Measurements from ENCODE around the gene DOCK2. TPM values are rescaled to one million over a fixed set of nuclear protein-coding genes. Genes with fewer than 3 reads are reported as not detected.

DOCK2 gene
- total and polyA plus RNA-seq, 4 experiments from 2014 or later, result 45.8 to 223 (median 162) TPM

DNA sequence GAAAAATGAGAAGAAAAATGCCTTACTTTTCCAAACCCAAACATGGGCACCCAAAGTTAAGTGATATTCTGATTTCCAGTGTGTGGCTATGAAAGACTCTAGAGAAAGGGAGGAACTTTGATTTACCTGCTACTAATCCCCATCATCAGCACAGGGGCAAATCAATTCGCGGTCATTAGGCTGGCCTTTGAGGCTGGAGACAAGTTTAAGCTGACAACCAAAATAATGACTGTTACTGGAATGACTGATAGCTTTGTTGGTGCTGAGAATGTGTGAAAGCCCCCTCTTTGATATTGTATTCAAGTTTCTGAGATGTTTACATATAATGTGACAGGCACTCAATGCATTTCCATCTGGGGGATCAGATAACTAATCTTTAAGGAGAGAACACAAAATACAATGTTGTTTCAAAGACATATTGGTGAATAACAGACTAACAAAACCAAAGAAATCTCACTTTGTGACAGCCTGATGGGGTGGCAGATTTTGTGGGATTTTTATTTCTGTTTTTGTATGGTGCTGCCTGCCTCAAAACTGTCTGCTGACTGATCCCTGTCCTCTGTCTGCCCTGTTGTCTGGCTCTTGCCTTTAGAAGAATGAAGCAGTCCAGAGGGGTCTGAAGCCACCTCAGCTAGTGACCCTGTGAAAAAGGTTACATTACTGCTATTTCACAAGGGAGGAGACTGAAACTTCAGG, 355.9 kb downstream of the DOCK2 start:
- H3K4me1 Mint-ChIP-seq, result peaks cover 0 to 4% (median 0%) of the 10 kb centered on the region in 4 donors
- Histone ChIP-seq H3K4me3 (ENCODE audit: low read length in 2 of 2) (no peak overlapping the region), H3K36me3 (ENCODE audit: insufficient read depth, low read length) (peaks cover 36% of the 10 kb centered on the region), H3K27me3 (ENCODE audit: insufficient read depth, low read length) (no peaks in the 10 kb centered on the region), H3K9me3 (ENCODE audit: control insufficient read depth in 1 of 2, low read length in 2 of 2) (no peaks in the 10 kb centered on the region), H3K27ac (ENCODE audit: low read depth, low read length) (no peak overlapping the region), H3K4me1 (ENCODE audit: insufficient read depth, low read length) (no peaks in the 10 kb centered on the region)
- H3K9me3 Mint-ChIP-seq, result no peaks in the 10 kb centered on the region
- no peak overlapping the region for H3K4me3 Mint-ChIP-seq
- H3K36me3 Mint-ChIP-seq, result peaks cover 68 to 75% of the 10 kb centered on the region in 2 donors
- intact Hi-C loops (cut with micrococcal nuclease), result no loop called here
- H3K27ac Mint-ChIP-seq, result no peak overlapping the region
- no peaks in the 10 kb centered on the region for H3K27me3 Mint-ChIP-seq
- ChIA-PET CTCF (ENCODE audit: partially characterized antibody) (no interaction called here), POLR2A (ENCODE audit: partially characterized antibody) (no interaction called here)
- no peak for DNase-seq

DNA sequence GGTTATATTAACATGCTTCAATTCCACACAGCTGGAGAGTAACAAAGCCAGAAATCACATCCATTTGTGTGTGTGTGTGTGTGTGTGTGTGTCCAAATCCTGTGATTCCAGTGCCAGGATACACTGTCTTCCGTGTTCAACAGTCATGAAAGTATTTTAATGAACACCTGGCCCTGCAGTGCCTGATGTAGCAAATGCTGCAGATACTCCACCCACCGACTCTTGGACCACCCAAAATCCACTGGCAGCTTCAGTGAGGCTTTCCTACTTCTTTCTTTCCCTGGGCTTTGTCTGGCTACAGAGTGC, 356.4 kb downstream of the DOCK2 start:
- Histone ChIP-seq H3K4me1 (ENCODE audit: insufficient read depth, low read length) (no peaks in the 10 kb centered on the region), H3K9me3 (ENCODE audit: control insufficient read depth in 1 of 2, low read length in 2 of 2) (no peaks in the 10 kb centered on the region), H3K27me3 (ENCODE audit: insufficient read depth, low read length) (no peaks in the 10 kb centered on the region), H3K4me3 (ENCODE audit: low read length in 2 of 2) (no peak overlapping the region), H3K36me3 (ENCODE audit: insufficient read depth, low read length) (peaks cover 41% of the 10 kb centered on the region), H3K27ac (ENCODE audit: low read depth, low read length) (no peak overlapping the region)
- Mint-ChIP-seq H3K9me3 (no peaks in the 10 kb centered on the region), H3K4me1 (peaks cover 0 to 4% (median 0%) of the 10 kb centered on the region in 4 donors), H3K27me3 (no peaks in the 10 kb centered on the region), H3K27ac (peak overlapping the region in 1 of 7 donors; percentile 29), H3K4me3 (no peak overlapping the region), H3K36me3 (peaks cover 73 to 77% of the 10 kb centered on the region in 2 donors)
- intact Hi-C loops (cut with micrococcal nuclease), result no loop called here
- ChIA-PET POLR2A (ENCODE audit: partially characterized antibody) (no interaction called here), CTCF (ENCODE audit: partially characterized antibody) (no interaction called here)
- DNase-seq, result no peak

DNA sequence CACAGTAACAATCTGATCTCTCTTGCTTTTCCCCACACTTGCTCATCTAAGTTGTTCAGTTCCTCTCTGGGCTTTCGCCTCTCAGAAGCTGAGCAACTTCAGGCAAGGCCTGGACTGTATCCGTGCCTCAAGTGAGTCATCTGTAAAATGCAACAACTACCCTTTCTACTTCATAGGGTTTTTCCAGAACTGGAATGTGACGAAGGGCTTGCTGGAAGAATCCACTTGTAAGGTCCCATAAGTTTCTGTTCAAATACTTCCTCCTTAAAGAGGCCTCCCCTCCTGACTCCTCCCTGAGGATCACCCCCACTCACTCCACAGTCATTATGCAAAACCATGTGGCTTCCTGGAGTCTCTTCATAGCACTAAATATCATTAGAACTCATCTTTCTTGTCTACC, 360.7 kb downstream of the DOCK2 start:
- Mint-ChIP-seq H3K36me3 (peaks cover 81 to 86% of the 10 kb centered on the region in 2 donors), H3K4me1 (peaks cover 0 to 3% (median 0%) of the 10 kb centered on the region in 4 donors)
- POLR2A ChIA-PET (ENCODE audit: partially characterized antibody), result no interaction called here

DNA sequence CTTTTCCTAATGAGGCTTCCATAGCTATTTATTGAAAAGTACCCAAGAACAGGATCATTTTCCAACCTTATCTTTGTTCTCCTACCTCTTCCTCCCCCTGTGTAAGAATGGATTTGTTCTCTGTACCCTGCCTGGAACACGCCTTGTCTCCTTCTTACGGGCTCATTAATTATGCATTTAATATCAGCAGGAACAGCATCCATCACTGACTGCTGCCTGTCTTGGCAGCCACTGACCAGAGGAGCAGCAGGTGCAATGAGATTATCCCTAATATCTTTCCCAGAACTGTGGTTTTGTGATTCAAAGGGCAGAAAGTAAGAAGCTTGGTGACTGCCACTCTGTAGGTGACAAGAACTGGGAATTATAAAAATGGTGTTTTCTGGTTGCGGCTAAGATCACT, 362.5 kb downstream of the DOCK2 start:
- no peaks in the 10 kb centered on the region for H3K27me3 ChIP-seq (ENCODE audit: insufficient read depth, low read length)
- Mint-ChIP-seq H3K36me3 (peaks cover 76 to 84% of the 10 kb centered on the region in 2 donors), H3K9me3 (peaks cover 0 to 2% (median 0%) of the 10 kb centered on the region in 8 donors), H3K27me3 (no peaks in the 10 kb centered on the region), H3K27ac (no peak overlapping the region), H3K4me3 (no peak overlapping the region), H3K4me1 (peaks cover 0 to under 1% (median 0%) of the 10 kb centered on the region in 4 donors)
- ChIA-PET CTCF (ENCODE audit: partially characterized antibody) (no interaction called here), POLR2A (ENCODE audit: partially characterized antibody) (no interaction called here)
- H3K9me3 ChIP-seq (ENCODE audit: control insufficient read depth in 1 of 2, low read length in 2 of 2), result no peaks in the 10 kb centered on the region
- H3K36me3 ChIP-seq (ENCODE audit: insufficient read depth, low read length), result peaks cover 47% of the 10 kb centered on the region
- intact Hi-C loops (cut with micrococcal nuclease), result no loop called here
- DNase-seq, result no peak
- H3K4me1 ChIP-seq (ENCODE audit: insufficient read depth, low read length), result no peaks in the 10 kb centered on the region
- H3K27ac ChIP-seq (ENCODE audit: low read depth, low read length), result no peak overlapping the region
- H3K4me3 ChIP-seq (ENCODE audit: low read length in 2 of 2), result no peak overlapping the region

More for the DNA sequence above, 360.7 kb downstream of the DOCK2 start:
- Histone ChIP-seq H3K27ac (ENCODE audit: low read depth, low read length) (no peak overlapping the region), H3K9me3 (ENCODE audit: control insufficient read depth in 1 of 2, low read length in 2 of 2) (no peaks in the 10 kb centered on the region), H3K4me1 (ENCODE audit: insufficient read depth, low read length) (no peaks in the 10 kb centered on the region), H3K4me3 (ENCODE audit: low read length in 2 of 2) (no peak overlapping the region), H3K36me3 (ENCODE audit: insufficient read depth, low read length) (peaks cover 37% of the 10 kb centered on the region), H3K27me3 (ENCODE audit: insufficient read depth, low read length) (no peaks in the 10 kb centered on the region)
- H3K9me3 Mint-ChIP-seq, result no peaks in the 10 kb centered on the region
- intact Hi-C loops (cut with micrococcal nuclease), result no loop called here
- no peaks in the 10 kb centered on the region for H3K27me3 Mint-ChIP-seq
- DNase-seq, result no peak
- no peak overlapping the region for H3K4me3 Mint-ChIP-seq
- peak overlapping the region in 2 of 7 donors; percentile 5 to 10 for H3K27ac Mint-ChIP-seq
- CTCF ChIA-PET (ENCODE audit: partially characterized antibody), result no interaction called here

DNA sequence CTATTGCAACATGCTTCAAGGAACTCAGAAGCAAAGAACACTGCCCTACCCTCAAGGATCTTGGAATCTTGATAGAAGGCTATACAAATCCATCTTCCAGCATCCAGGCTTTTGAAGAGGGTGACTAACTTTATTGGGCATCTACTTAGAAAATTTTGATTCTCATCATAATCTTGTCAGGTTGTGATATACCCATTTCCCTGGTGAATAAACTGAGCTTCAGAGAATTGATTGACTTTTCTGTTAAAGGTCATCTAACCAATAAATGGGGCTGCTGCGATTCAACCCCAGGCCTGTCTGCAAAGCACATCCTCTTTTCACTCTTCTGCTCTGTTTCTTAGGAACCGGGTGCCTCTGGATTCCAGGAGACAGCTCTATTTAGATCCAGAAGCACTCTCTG, 363.1 kb downstream of the DOCK2 start:
- Histone ChIP-seq H3K27me3 (ENCODE audit: insufficient read depth, low read length) (no peaks in the 10 kb centered on the region), H3K27ac (ENCODE audit: low read depth, low read length) (no peak overlapping the region), H3K4me1 (ENCODE audit: insufficient read depth, low read length) (no peaks in the 10 kb centered on the region), H3K36me3 (ENCODE audit: insufficient read depth, low read length) (peaks cover 47% of the 10 kb centered on the region), H3K9me3 (ENCODE audit: control insufficient read depth in 1 of 2, low read length in 2 of 2) (no peaks in the 10 kb centered on the region), H3K4me3 (ENCODE audit: low read length in 2 of 2) (no peak overlapping the region)
- ChIA-PET POLR2A (ENCODE audit: partially characterized antibody) (no interaction called here), CTCF (ENCODE audit: partially characterized antibody) (no interaction called here)
- intact Hi-C loops (cut with micrococcal nuclease), result no loop called here
- Mint-ChIP-seq H3K4me3 (no peak overlapping the region), H3K36me3 (peaks cover 74 to 83% of the 10 kb centered on the region in 2 donors), H3K27me3 (no peaks in the 10 kb centered on the region), H3K9me3 (peaks cover 0 to 2% (median 0%) of the 10 kb centered on the region in 8 donors), H3K27ac (no peak overlapping the region), H3K4me1 (no peaks in the 10 kb centered on the region)
- DNase-seq, result no peak

DNA sequence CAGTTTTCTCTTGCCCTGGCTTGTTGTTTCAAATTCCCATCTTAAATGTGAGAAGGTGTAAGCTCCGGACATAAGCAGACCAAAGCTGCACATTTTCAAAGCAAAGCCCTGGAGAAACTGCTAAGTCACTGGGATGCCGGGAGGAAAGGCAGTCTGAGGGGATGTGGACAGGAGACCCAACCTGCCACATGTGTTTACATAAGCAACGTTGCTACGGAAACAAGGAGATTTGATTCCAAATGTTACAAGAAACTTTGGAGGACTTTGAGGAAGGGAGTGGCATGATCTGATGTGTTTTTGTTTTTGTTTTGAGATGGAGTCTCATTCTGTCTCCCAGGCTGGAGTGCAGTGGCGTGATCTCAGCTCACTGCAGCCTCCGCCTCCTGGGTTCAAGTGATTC, 368.9 kb downstream of the DOCK2 start:
- H3K4me3 Mint-ChIP-seq, result no peak overlapping the region
- H3K36me3 Mint-ChIP-seq, result peaks cover 67 to 74% of the 10 kb centered on the region in 2 donors

DNA sequence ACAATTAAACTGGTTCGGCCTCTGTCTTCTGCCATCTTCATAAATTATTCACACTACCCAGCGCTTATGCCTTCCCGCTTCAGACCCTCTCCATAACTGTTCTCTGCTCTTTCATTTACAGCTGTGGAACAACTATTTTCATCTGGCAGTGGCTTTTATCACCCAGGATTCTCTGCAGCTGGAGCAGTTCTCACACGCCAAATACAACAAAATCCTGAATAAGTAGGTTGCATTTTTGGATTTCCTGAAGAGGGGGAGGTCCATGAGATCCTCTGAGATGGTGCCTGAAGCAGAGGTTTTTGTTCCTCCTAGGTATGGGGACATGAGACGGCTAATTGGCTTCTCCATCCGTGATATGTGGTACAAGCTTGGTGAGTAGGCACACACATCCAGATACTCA, 371.3 kb downstream of the DOCK2 start:
- Mint-ChIP-seq H3K9me3 (peaks cover 0 to 2% (median 0%) of the 10 kb centered on the region in 8 donors), H3K36me3 (peaks cover 61 to 74% of the 10 kb centered on the region in 2 donors), H3K4me3 (no peak overlapping the region), H3K27me3 (no peaks in the 10 kb centered on the region), H3K4me1 (peaks cover 0 to 2% (median 0%) of the 10 kb centered on the region in 4 donors), H3K27ac (peak overlapping the region in 1 of 7 donors; percentile 9)
- intact Hi-C loops (cut with micrococcal nuclease), result no loop called here
- H3K4me1 ChIP-seq (ENCODE audit: insufficient read depth, low read length), result no peaks in the 10 kb centered on the region
- CTCF ChIA-PET (ENCODE audit: partially characterized antibody), result no interaction called here
- H3K27me3 ChIP-seq (ENCODE audit: insufficient read depth, low read length), result no peaks in the 10 kb centered on the region
- POLR2A ChIA-PET (ENCODE audit: partially characterized antibody), result no interaction called here
- H3K27ac ChIP-seq (ENCODE audit: low read depth, low read length), result no peak overlapping the region
- no peaks in the 10 kb centered on the region for H3K9me3 ChIP-seq (ENCODE audit: control insufficient read depth in 1 of 2, low read length in 2 of 2)
- DNase-seq, result no peak
- no peak overlapping the region for H3K4me3 ChIP-seq (ENCODE audit: low read length in 2 of 2)
- peaks cover 39% of the 10 kb centered on the region for H3K36me3 ChIP-seq (ENCODE audit: insufficient read depth, low read length)

More for the DNA sequence above, 368.9 kb downstream of the DOCK2 start:
- CTCF ChIA-PET (ENCODE audit: partially characterized antibody), result no interaction called here
- H3K36me3 ChIP-seq (ENCODE audit: insufficient read depth, low read length), result peaks cover 31% of the 10 kb centered on the region
- H3K4me3 ChIP-seq (ENCODE audit: low read length in 2 of 2), result no peak overlapping the region
- POLR2A ChIA-PET (ENCODE audit: partially characterized antibody), result no interaction called here
- H3K27ac ChIP-seq (ENCODE audit: low read depth, low read length), result no peak overlapping the region
- H3K27ac Mint-ChIP-seq, result peak overlapping the region in 1 of 7 donors; percentile 57
- peaks cover 0 to 2% (median 0%) of the 10 kb centered on the region in 8 donors for H3K9me3 Mint-ChIP-seq
- H3K4me1 Mint-ChIP-seq, result no peaks in the 10 kb centered on the region
- intact Hi-C loops (cut with micrococcal nuclease), result no loop called here
- H3K9me3 ChIP-seq (ENCODE audit: control insufficient read depth in 1 of 2, low read length in 2 of 2), result no peaks in the 10 kb centered on the region
- H3K4me1 ChIP-seq (ENCODE audit: insufficient read depth, low read length), result no peaks in the 10 kb centered on the region
- no peak for DNase-seq
- no peaks in the 10 kb centered on the region for H3K27me3 Mint-ChIP-seq
- H3K27me3 ChIP-seq (ENCODE audit: insufficient read depth, low read length), result no peaks in the 10 kb centered on the region

Measured in CD4-positive, alpha-beta memory T cell (primary cell).